ENCODE results near the gene MAPK6. TPM values are rescaled to one million over a fixed set of nuclear protein-coding genes. Genes with fewer than 3 reads are reported as not detected.

MAPK6 gene
- total RNA-seq, 3 donors from 2014 or later: 20.8 to 32.2 (median 22.0) TPM

DNA sequence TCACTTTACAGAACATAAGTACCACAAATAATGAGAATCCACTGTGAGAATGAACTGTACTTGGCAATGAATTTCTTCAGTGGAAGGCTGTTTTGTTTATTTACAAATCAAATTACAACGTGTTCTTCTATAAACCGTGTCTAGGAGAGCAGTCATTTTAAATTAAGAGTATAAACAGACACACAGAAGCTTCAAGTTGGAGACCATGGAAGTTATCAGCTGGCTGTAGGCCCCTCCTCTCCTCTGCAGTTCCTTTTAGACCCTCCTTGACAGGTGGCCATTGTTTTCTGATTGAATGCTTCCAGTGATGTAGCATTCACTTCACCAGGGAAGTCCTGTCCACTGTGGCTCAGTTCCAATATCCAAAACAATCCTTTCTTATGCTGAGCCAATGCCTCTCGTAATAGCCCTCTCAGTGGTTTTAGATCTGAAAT, 7.3 kb upstream of the MAPK6 start:
- DNase-seq (ENCODE audit: low spot score in 2 of 2): no peak
- intact Hi-C loops (cut with DNase I; ENCODE audit: low total_unique reads): no loop called here
- H3K4me1 ChIP-seq: no peaks in the 10 kb centered on the region
- H3K9me3 ChIP-seq: no peaks in the 10 kb centered on the region
- no peaks in the 10 kb centered on the region for H3K36me3 ChIP-seq
- no peak for TF ChIP-seq POLR2AphosphoS5 (IDR thresholded peaks at IDR 0.05)
- no peak for TF ChIP-seq POLR2A (IDR thresholded peaks at IDR 0.05)
- TF ChIP-seq, protein P1, sequence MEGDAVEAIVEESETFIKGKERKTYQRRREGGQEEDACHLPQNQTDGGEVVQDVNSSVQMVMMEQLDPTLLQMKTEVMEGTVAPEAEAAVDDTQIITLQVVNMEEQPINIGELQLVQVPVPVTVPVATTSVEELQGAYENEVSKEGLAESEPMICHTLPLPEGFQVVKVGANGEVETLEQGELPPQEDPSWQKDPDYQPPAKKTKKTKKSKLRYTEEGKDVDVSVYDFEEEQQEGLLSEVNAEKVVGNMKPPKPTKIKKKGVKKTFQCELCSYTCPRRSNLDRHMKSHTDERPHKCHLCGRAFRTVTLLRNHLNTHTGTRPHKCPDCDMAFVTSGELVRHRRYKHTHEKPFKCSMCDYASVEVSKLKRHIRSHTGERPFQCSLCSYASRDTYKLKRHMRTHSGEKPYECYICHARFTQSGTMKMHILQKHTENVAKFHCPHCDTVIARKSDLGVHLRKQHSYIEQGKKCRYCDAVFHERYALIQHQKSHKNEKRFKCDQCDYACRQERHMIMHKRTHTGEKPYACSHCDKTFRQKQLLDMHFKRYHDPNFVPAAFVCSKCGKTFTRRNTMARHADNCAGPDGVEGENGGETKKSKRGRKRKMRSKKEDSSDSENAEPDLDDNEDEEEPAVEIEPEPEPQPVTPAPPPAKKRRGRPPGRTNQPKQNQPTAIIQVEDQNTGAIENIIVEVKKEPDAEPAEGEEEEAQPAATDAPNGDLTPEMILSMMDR (IDR thresholded peaks at IDR 0.05): no peak
- peak overlapping the region; percentile 37 to 51 for H3K27ac ChIP-seq
- H3K4me3 ChIP-seq: no peak overlapping the region
- no peaks in the 10 kb centered on the region for H3K27me3 ChIP-seq

DNA sequence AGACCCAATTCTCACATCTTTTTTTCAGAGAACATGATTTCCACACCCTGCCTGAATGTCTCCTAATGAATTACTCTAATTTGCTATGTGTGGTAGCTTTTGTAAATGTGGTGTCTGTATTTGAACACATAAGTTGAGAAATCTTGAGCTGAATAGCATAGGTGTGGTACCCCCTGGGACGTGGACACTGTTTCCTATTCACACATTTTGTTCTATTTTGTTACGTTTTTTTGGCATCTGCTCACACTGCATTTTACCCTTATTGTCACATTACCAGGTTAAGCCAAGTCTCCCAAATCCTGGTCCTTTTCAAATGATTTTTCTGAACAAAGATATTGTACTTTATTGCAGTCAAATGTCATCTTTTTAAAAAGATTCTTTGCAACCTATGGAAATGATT, 6.8 kb upstream of the MAPK6 start:
- Histone ChIP-seq H3K4me1 (no peaks in the 10 kb centered on the region), H3K4me3 (no peak overlapping the region), H3K27me3 (no peaks in the 10 kb centered on the region), H3K9me3 (no peaks in the 10 kb centered on the region), H3K27ac (peak overlapping the region; percentile 37 to 51), H3K36me3 (no peaks in the 10 kb centered on the region)
- intact Hi-C loops (cut with DNase I; ENCODE audit: low total_unique reads): no loop called here
- no peak for TF ChIP-seq POLR2A (IDR thresholded peaks at IDR 0.05)
- no peak for TF ChIP-seq POLR2AphosphoS5 (IDR thresholded peaks at IDR 0.05)
- TF ChIP-seq, protein P1 (IDR thresholded peaks at IDR 0.05): no peak
- DNase-seq (ENCODE audit: low spot score in 2 of 2): no peak

DNA sequence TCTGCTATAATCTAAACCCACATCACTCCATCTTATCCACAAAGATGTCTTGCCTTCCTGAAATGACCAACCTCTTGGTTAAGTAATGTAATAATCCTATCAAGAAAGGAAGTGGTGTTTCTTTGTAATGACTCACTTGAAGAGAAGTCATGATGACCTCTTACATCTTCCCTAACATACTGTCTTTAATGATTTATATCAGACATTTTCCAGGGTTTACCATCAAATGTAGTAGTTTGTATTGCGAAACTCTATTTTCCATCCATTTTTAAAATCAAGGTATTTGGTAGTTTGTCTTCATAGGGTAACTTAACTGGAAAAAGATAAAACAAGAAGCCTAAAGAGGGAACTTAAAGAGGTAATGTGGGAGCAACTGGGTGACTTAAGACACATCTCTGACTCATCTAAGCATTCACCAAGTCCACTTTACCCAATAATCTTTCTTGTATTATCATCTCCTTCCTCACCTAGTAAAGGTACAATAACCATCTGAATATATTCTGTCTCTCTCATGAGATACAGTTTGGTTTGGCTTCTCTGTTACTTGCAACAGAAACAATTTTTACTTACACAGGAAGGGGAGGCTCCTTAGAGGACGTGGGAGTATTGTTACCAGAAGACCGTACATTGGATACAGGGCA, 5.7 kb upstream of the MAPK6 start:
- Histone ChIP-seq H3K27me3 (no peaks in the 10 kb centered on the region), H3K4me3 (no peak overlapping the region), H3K4me1 (no peaks in the 10 kb centered on the region), H3K36me3 (no peaks in the 10 kb centered on the region), H3K9me3 (no peaks in the 10 kb centered on the region), H3K27ac (no peak overlapping the region)
- no peak for DNase-seq (ENCODE audit: low spot score in 2 of 2)
- no peak for TF ChIP-seq POLR2AphosphoS5 (IDR thresholded peaks at IDR 0.05)
- TF ChIP-seq, protein P1 (IDR thresholded peaks at IDR 0.05): no peak
- no peak for TF ChIP-seq POLR2A (IDR thresholded peaks at IDR 0.05)
- intact Hi-C loops (cut with DNase I; ENCODE audit: low total_unique reads): no loop called here

DNA sequence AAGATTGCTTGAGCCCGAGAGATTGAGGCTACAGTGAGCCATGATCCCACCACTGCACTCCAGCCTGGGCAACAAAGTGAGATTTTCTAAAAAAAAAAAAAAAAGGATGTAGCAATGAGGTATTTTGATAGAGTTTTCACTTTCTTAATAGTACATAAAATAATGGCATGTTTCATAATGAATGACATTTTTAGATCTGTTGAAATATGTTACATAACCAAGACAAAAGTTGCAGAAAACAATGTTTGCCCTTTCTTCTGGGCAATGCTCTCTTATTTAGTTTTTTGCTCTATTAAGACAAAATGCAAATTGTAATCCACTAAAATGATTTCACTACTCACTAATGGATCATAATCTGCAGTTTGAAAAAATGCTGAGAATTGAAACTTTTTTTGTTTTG, 4.4 kb upstream of the MAPK6 start:
- H3K9me3 ChIP-seq: no peaks in the 10 kb centered on the region
- H3K27me3 ChIP-seq: no peaks in the 10 kb centered on the region
- TF ChIP-seq POLR2A (IDR thresholded peaks at IDR 0.05) (no peak), POLR2AphosphoS5 (IDR thresholded peaks at IDR 0.05) (no peak)
- TF ChIP-seq, protein P1 (IDR thresholded peaks at IDR 0.05): no peak
- H3K4me1 ChIP-seq: no peaks in the 10 kb centered on the region
- intact Hi-C loops (cut with DNase I; ENCODE audit: low total_unique reads): no loop called here
- no peak overlapping the region for H3K27ac ChIP-seq
- DNase-seq (ENCODE audit: low spot score in 2 of 2): no peak
- H3K4me3 ChIP-seq: no peak overlapping the region
- H3K36me3 ChIP-seq: no peaks in the 10 kb centered on the region

DNA sequence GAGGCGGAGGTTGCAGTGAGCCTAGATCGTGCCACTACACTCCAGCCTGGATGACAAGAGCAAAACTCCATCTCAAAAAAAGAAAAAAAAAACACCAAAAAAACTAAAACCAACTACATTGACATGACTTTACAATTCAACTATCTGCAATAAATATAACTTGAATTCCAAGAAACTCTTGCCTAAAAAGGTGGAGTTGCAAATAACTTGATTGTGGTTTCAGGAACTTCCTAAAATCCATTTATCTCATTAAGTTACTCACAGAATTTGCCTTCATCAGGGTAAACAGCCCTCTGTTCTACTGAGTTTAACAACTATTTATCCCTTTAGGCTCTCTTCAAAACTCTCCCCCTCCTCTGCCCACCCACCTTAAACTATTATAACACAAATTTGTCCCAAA, 2.7 kb upstream of the MAPK6 start:
- intact Hi-C loops (cut with DNase I; ENCODE audit: low total_unique reads): no loop called here

More for the DNA sequence above, 2.7 kb upstream of the MAPK6 start:
- no peak for DNase-seq (ENCODE audit: low spot score in 2 of 2)
- Histone ChIP-seq H3K27me3 (no peaks in the 10 kb centered on the region), H3K9me3 (no peaks in the 10 kb centered on the region), H3K36me3 (no peaks in the 10 kb centered on the region), H3K4me3 (no peak overlapping the region), H3K27ac (no peak overlapping the region), H3K4me1 (peaks cover 0 to 7% of the 10 kb centered on the region in 2 donors)
- TF ChIP-seq, protein P1 (IDR thresholded peaks at IDR 0.05): no peak
- TF ChIP-seq POLR2AphosphoS5 (IDR thresholded peaks at IDR 0.05): no peak
- no peak for TF ChIP-seq POLR2A (IDR thresholded peaks at IDR 0.05)

Data from breast epithelium (tissue), 4 donors.